ENCODE measurements around the gene APP. TPM values are rescaled to one million over a fixed set of nuclear protein-coding genes. Genes with fewer than 3 reads are reported as not detected.

APP gene
- total RNA-seq, 2 experiments from 2014 or later = 50.9 to 53.7 TPM

GRCh38 chr21:25834381-25834780 lies 336.2 kb downstream of the APP start:
- H3K4me3 Mint-ChIP-seq = no peak overlapping the region
- no peak overlapping the region for H3K27ac Mint-ChIP-seq
- H3K27me3 Mint-ChIP-seq = no peaks in the 10 kb centered on the region
- no peaks in the 10 kb centered on the region for H3K36me3 Mint-ChIP-seq
- peaks cover 8% of the 10 kb centered on the region for H3K9me3 Mint-ChIP-seq
- no peak for DNase-seq
- no peaks in the 10 kb centered on the region for H3K4me1 Mint-ChIP-seq

GRCh38 chr21:25831300-25831960 lies 339.1 kb downstream of the APP start:
- H3K4me3 Mint-ChIP-seq = no peak overlapping the region
- no peak for DNase-seq

More at GRCh38 chr21:25831300-25831960, 339.1 kb downstream of the APP start:
- H3K4me1 Mint-ChIP-seq = no peaks in the 10 kb centered on the region
- no peaks in the 10 kb centered on the region for H3K36me3 Mint-ChIP-seq
- no peaks in the 10 kb centered on the region for H3K27me3 Mint-ChIP-seq
- no peak overlapping the region for H3K27ac Mint-ChIP-seq
- H3K9me3 Mint-ChIP-seq = peaks cover 1% of the 10 kb centered on the region
